Measurements from ENCODE around the gene TTK.
A peak's percentile ranks its signal among the peaks of the same experiment; 100 is the strongest.
"Not testable (repeated sequence)": the region's sequence is repeated elsewhere in the genome, so short reads cannot be mapped to it uniquely, and the experiment has no call there.

TTK gene

GRCh38 chr6:80021591-80021990, 17.1 kb downstream of the TTK start:
- DNase-seq (ENCODE audit: low read depth) = no peak

- peak; percentile 87 for DNase-seq (ENCODE audit: low read depth)
These were observed 18.4 kb downstream of the TTK start for GRCh38 chr6:80022803-80023202.

GRCh38 chr6:80028589-80028988, 24.1 kb downstream of the TTK start:
- DNase-seq (ENCODE audit: low read depth) = no peak

GRCh38 chr6:80029470-80029869, 25.0 kb downstream of the TTK start:
- no peak for DNase-seq (ENCODE audit: low read depth)

GRCh38 chr6:80048220-80048619, 43.8 kb downstream of the TTK start:
- DNase-seq (ENCODE audit: low read depth) = not testable (repeated sequence)

GRCh38 chr6:80060774-80061173, 56.3 kb downstream of the TTK start:
- no peak for DNase-seq (ENCODE audit: low read depth)

- DNase-seq (ENCODE audit: low read depth) = not testable (repeated sequence)
These were observed 63.7 kb downstream of the TTK start for GRCh38 chr6:80068146-80068545.

- DNase-seq (ENCODE audit: low read depth) = not testable (repeated sequence)
These were observed 66.0 kb downstream of the TTK start for GRCh38 chr6:80070431-80070830.

GRCh38 chr6:80077067-80077466, 72.6 kb downstream of the TTK start:
- no peak for DNase-seq (ENCODE audit: low read depth)

GRCh38 chr6:80088637-80089036, 84.2 kb downstream of the TTK start:
- no peak for DNase-seq (ENCODE audit: low read depth)

- DNase-seq (ENCODE audit: low read depth) = no peak
These were observed 87.1 kb downstream of the TTK start for GRCh38 chr6:80091506-80091905.

Data from iris pigment epithelial cell (primary cell).